PFSK-1 (cell line): ENCODE results near the gene BTNL2.

Experiments
- FOXP2 ChIP-seq: optimal IDR thresholded peaks from 2 replicates; pipeline ENCODE3; 2011; ENCODE audit warnings: borderline replicate concordance, control low read depth, inconsistent platforms; ENCODE audit not compliant: insufficient read depth; ENCODE audit errors: extremely low read length, extremely low read depth
- POLR2AphosphoS5 ChIP-seq: IDR thresholded peaks from 2 replicates; pipeline ENCODE4 v1.6.1; 2012; ENCODE audit warnings: low read depth, mild to moderate bottlenecking, control low read depth, low read length, moderate library complexity
- SIN3A ChIP-seq: IDR thresholded peaks from 2 replicates; pipeline ENCODE4 v1.6.1; 2012; ENCODE audit warnings: mild to moderate bottlenecking, low read length, moderate library complexity, borderline replicate concordance; ENCODE audit not compliant: insufficient read depth
- TAF1 ChIP-seq: IDR thresholded peaks from 2 replicates; pipeline ENCODE4 v1.6.1; 2012; ENCODE audit warnings: low read length, control low read depth, borderline replicate concordance; ENCODE audit not compliant: insufficient read depth
- TF ChIP-seq, protein P1 (sequence below), 2 experiments: IDR thresholded peaks; 2 replicates each; pipeline versions ENCODE4 v1.6.1 to v1.8.0; 2011 to 2012; ENCODE audit warnings: low read depth in 2 of 2, low read length in 2 of 2, control low read depth in 1 of 2, inconsistent platforms in 1 of 2, mild to moderate bottlenecking in 1 of 2, moderate library complexity in 1 of 2; ENCODE audit not compliant: insufficient read depth in 1 of 2

The BTNL2 gene

DNA sequence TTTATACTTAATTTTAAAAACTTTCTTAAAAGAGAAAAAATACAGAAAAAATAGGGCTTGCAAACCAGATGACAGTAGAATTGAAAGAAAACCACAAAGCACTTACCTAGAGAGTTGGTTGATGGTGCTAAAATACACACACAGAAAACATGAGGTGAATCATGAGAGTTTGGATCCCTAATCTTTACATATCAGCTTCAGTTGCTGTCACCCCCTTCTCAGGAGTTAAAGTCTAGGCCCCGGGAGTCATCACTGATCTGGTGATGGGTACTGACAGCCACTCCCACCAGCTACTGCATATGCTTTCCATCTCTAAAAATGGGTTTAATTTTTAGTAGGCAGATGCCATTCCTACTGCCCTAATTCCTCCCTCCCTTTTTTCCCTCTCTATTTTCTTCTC lies 52.0 kb downstream of the BTNL2 start:
- no peak for TF ChIP-seq FOXP2
- TF ChIP-seq SIN3A, result no peak
- TF ChIP-seq POLR2AphosphoS5, result no peak
- TF ChIP-seq TAF1, result no peak
- TF ChIP-seq, protein P1, sequence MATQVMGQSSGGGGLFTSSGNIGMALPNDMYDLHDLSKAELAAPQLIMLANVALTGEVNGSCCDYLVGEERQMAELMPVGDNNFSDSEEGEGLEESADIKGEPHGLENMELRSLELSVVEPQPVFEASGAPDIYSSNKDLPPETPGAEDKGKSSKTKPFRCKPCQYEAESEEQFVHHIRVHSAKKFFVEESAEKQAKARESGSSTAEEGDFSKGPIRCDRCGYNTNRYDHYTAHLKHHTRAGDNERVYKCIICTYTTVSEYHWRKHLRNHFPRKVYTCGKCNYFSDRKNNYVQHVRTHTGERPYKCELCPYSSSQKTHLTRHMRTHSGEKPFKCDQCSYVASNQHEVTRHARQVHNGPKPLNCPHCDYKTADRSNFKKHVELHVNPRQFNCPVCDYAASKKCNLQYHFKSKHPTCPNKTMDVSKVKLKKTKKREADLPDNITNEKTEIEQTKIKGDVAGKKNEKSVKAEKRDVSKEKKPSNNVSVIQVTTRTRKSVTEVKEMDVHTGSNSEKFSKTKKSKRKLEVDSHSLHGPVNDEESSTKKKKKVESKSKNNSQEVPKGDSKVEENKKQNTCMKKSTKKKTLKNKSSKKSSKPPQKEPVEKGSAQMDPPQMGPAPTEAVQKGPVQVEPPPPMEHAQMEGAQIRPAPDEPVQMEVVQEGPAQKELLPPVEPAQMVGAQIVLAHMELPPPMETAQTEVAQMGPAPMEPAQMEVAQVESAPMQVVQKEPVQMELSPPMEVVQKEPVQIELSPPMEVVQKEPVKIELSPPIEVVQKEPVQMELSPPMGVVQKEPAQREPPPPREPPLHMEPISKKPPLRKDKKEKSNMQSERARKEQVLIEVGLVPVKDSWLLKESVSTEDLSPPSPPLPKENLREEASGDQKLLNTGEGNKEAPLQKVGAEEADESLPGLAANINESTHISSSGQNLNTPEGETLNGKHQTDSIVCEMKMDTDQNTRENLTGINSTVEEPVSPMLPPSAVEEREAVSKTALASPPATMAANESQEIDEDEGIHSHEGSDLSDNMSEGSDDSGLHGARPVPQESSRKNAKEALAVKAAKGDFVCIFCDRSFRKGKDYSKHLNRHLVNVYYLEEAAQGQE (IDR thresholded peaks at IDR 0.05; ENCODE audit: insufficient read depth in 1 of 2, low read depth in 2 of 2, low read length in 2 of 2), result no peak

DNA sequence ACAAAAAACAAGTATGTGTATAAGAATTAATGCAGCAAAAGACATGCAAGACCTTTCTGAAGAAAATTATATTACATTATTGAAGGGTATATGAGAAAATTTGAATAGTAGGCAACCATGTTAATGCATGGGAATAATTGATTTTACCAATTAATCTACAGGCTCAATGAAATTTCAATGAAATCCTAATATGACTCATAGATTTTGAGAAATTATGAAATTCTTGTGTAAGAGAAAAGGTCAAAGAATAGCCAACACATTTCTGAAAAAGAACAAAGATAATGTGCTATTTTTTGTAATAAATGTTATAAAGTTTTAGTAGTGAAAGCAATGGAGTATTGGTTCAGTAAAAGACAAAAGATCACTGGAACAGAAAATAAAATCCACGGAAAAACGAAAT lies 53.6 kb downstream of the BTNL2 start:
- TF ChIP-seq, protein P1 (IDR thresholded peaks at IDR 0.05; ENCODE audit: insufficient read depth in 1 of 2, low read depth in 2 of 2, low read length in 2 of 2), result no peak
- TF ChIP-seq SIN3A, result no peak
- no peak for TF ChIP-seq FOXP2
- TF ChIP-seq TAF1, result no peak
- TF ChIP-seq POLR2AphosphoS5, result no peak
